Neural cell (in vitro differentiated cells): ENCODE results near the gene MYO7B. TPM values are rescaled to one million over a fixed set of nuclear protein-coding genes. Genes with fewer than 3 reads are reported as not detected.

Experiments
- H2AFZ ChIP-seq: fragments of 200-600, 300-800 bp; sonication (generic), shearing (Covaris generic); 2 replicates; pipeline ENCODE4 v1.6.0; 2014; ENCODE audit warnings: low read depth, mild to moderate bottlenecking, antibody characterized with exemption, low read length, moderate library complexity
- H3F3A ChIP-seq: fragments of 200-600 bp; shearing (Covaris generic); 2 replicates; pipeline ENCODE4 v1.6.1; 2016; ENCODE audit warnings: mild to moderate bottlenecking, moderate library complexity, mixed read lengths, antibody characterized with exemption, low read length; ENCODE audit not compliant: insufficient read depth, poor library complexity, severe bottlenecking
- H3K27ac ChIP-seq: fragments of 200-600, 300-800 bp; sonication (generic), shearing (Covaris generic); 2 replicates; pipeline ENCODE4 v1.5.1; 2014; ENCODE audit warnings: mild to moderate bottlenecking, low read length, moderate library complexity
- H3K27me3 ChIP-seq: fragments of 300-800, 200-600 bp; sonication (generic), shearing (Covaris generic); 2 replicates; pipeline ENCODE4 v1.6.0; 2014; ENCODE audit warnings: mild to moderate bottlenecking, low read depth, low read length, moderate library complexity; ENCODE audit not compliant: insufficient read depth
- H3K36me3 ChIP-seq: fragments of 300-800, 200-600 bp; sonication (generic), shearing (Covaris generic); 2 replicates; pipeline ENCODE4 v1.5.1; 2014; ENCODE audit warnings: mild to moderate bottlenecking, antibody characterized with exemption, low read length, moderate library complexity; ENCODE audit not compliant: insufficient read depth
- H3K4me2 ChIP-seq: fragments of 300-800, 200-600 bp; sonication (generic), shearing (Covaris generic); 2 replicates; pipeline ENCODE4 v1.6.0; 2014; ENCODE audit warnings: mild to moderate bottlenecking, low read length
- H3K4me3 ChIP-seq: fragments of 300-800, 200-600 bp; sonication (generic), shearing (Covaris generic); 2 replicates; pipeline ENCODE4 v1.5.1; 2014; ENCODE audit warnings: mild to moderate bottlenecking, low read length, moderate library complexity
- H3K79me2 ChIP-seq: fragments of 200-600 bp; shearing (Covaris generic); replicated peaks from 2 replicates; pipeline ENCODE4 v1.6.0; 2014; ENCODE audit warnings: mild to moderate bottlenecking, low read length, moderate library complexity; ENCODE audit not compliant: insufficient read depth
- H3K9ac ChIP-seq: fragments of 300-800, 200-600 bp; sonication (generic), shearing (Covaris generic); 2 replicates; pipeline ENCODE4 v1.6.1; 2016; ENCODE audit warnings: mild to moderate bottlenecking, low read length, mixed read lengths
- H3K9me2 ChIP-seq: fragments of 200-600 bp; shearing (Covaris generic); 2 replicates; pipeline ENCODE4 v1.6.1; 2016; ENCODE audit warnings: mild to moderate bottlenecking, low read length, mixed read lengths; ENCODE audit not compliant: insufficient read depth
- H3K9me3 ChIP-seq: fragments of 200-600, 300-800 bp; sonication (generic), shearing (Covaris generic); 2 replicates; pipeline ENCODE4 v1.6.1; 2016; ENCODE audit warnings: mild to moderate bottlenecking, mixed run types, low read length, moderate library complexity, mixed read lengths
- H4K20me1 ChIP-seq: fragments of 200-600 bp; shearing (Covaris generic); 2 replicates; pipeline ENCODE4 v1.6.1; 2016; ENCODE audit warnings: mild to moderate bottlenecking, mixed run types; ENCODE audit not compliant: insufficient read depth
- CTCF ChIP-seq: fragments of 450-650 bp; IDR thresholded peaks from 2 replicates; pipeline ENCODE4 v1.5.1; 2014; ENCODE audit warnings: antibody characterized with exemption, mild to moderate bottlenecking, moderate library complexity; ENCODE audit not compliant: poor library complexity, severe bottlenecking
- EP300 ChIP-seq: fragments of 450-650 bp; conservative IDR thresholded peaks from 2 replicates; pipeline ENCODE4 v1.6.1; 2014; ENCODE audit warnings: antibody characterized with exemption, mild to moderate bottlenecking, moderate library complexity; ENCODE audit not compliant: poor library complexity, severe bottlenecking
- EZH2 ChIP-seq: fragments of 200-600, 300-800 bp; shearing (Covaris generic), sonication (generic); IDR thresholded peaks from 2 replicates; pipeline ENCODE4 v1.6.1; 2014; ENCODE audit warnings: antibody characterized with exemption, low read length, borderline replicate concordance, mild to moderate bottlenecking; ENCODE audit not compliant: insufficient read depth, poor library complexity, severe bottlenecking
- MXI1 ChIP-seq: fragments of 450-650 bp; conservative IDR thresholded peaks from 2 replicates; pipeline ENCODE4 v1.6.1; 2014; ENCODE audit warnings: antibody characterized with exemption, mild to moderate bottlenecking; ENCODE audit not compliant: poor library complexity, severe bottlenecking
- POLR2AphosphoS5 ChIP-seq: IDR thresholded peaks from 2 replicates; pipeline ENCODE4 v1.6.1; 2012
- RAD21 ChIP-seq: fragments of 450-650 bp; conservative IDR thresholded peaks from 2 replicates; pipeline ENCODE4 v1.6.1; 2014; ENCODE audit warnings: antibody characterized with exemption, mild to moderate bottlenecking, moderate library complexity
- REST ChIP-seq: IDR thresholded peaks from 2 replicates; pipeline ENCODE4 v1.6.1; 2012; ENCODE audit warnings: borderline replicate concordance
- SMC3 ChIP-seq: fragments of 450-650 bp; conservative IDR thresholded peaks from 2 replicates; pipeline ENCODE4 v1.6.1; 2014; ENCODE audit warnings: antibody characterized with exemption, mild to moderate bottlenecking, moderate library complexity; ENCODE audit not compliant: poor library complexity
- TAF1 ChIP-seq: IDR thresholded peaks from 2 replicates; pipeline ENCODE4 v1.6.1; 2012; ENCODE audit warnings: low read depth
- polyA plus RNA-seq: library from polyadenylated mRNA; depleted of rRNA; stranded (reverse); fragments of >200 nt; gene quantifications from 2 replicates; pipeline ENCODE4 v1.2.3, GENCODE V29; 2014

MYO7B gene
- polyA plus RNA-seq, 1 donor from 2014 or later: 0.16 TPM

DNA sequence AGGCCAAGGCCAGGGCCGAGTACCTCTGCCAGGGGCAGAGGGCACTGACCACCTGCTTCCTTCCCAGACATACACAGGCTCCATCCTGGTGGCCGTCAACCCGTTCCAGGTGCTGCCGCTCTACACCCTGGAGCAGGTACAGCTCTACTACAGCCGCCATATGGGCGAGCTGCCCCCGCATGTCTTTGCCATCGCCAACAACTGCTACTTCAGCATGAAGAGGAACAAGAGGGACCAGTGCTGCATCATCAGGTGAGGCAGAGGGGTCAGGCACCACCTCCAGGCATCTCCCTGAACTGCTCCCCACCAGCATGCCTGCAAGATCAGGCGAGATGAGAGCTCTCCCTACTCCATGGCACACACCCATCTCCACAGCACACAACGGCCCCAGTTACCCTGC, 31.1 kb downstream of the MYO7B start:
- TF ChIP-seq TAF1 (no peak), EZH2 (no peak), POLR2AphosphoS5 (no peak), MXI1 (no peak), REST (no peak), CTCF (no peak), RAD21 (no peak), SMC3 (no peak), EP300 (no peak)
- Histone ChIP-seq H3K79me2 (no peaks in the 10 kb centered on the region), H3K9ac (no peak overlapping the region), H3K27me3 (no peaks in the 10 kb centered on the region), H3K36me3 (no peaks in the 10 kb centered on the region), H4K20me1 (no peaks in the 10 kb centered on the region), H3K27ac (no peak overlapping the region), H3K9me3 (no peaks in the 10 kb centered on the region), H3K9me2 (no peaks in the 10 kb centered on the region), H3F3A (no peaks in the 10 kb centered on the region), H2AFZ (no peak overlapping the region), H3K4me3 (no peak overlapping the region), H3K4me2 (no peak overlapping the region)

DNA sequence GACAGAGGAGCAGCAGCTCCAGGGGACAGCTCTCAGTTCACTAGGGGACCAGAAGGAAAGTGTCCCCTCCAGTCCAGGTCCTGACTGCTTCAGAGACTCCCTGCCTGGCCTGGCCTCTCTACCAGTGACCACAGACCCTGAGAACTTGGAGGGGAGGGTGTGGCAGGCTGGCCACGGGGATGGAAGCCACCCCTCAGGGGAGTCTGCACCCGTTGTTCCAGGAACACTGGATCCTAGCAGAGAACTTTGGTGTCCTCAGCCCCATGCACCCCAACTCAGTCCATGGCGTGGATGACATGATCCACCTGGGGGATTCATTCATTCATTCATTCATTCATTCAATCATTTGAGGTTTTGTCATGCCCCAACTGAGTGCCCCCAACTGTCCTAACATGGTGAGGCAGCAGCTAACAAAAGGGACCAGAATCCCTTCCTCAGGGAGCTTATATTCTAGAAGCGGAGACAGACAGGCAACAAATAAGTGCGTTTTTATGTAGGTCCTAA, 31.9 kb downstream of the MYO7B start:
- Histone ChIP-seq H3K9ac (no peak overlapping the region), H3K9me2 (no peaks in the 10 kb centered on the region), H3K4me3 (no peak overlapping the region), H3K4me2 (no peak overlapping the region), H3K27ac (no peak overlapping the region), H3K27me3 (no peaks in the 10 kb centered on the region), H3K36me3 (no peaks in the 10 kb centered on the region), H3K9me3 (no peaks in the 10 kb centered on the region), H3K79me2 (no peaks in the 10 kb centered on the region), H4K20me1 (no peaks in the 10 kb centered on the region), H2AFZ (no peak overlapping the region), H3F3A (no peaks in the 10 kb centered on the region)
- TF ChIP-seq SMC3: no peak

DNA sequence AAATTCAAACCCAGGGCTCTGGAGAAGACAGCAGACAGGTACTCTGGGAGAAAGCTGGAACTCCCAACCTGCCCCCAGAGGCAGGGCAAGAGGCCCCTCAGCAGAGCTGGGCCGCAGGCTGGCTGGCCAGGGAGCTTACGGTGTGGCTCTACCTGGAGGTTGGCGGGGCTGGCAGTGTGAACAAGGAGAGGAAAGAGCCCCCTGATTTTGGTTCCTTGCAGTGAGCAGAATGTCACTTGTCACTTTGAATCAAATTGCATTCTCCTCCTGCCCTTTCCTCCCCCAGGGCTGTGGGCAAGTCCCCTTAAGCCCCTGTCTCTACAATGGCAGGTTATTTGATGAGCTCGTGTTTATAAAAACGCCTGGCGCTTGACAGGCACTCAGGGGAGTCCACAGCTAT, 32.6 kb downstream of the MYO7B start:
- no peaks in the 10 kb centered on the region for H3K36me3 ChIP-seq
- H3K27me3 ChIP-seq: no peaks in the 10 kb centered on the region
- H3K4me3 ChIP-seq: no peak overlapping the region
- H3K9ac ChIP-seq: no peak overlapping the region
- no peaks in the 10 kb centered on the region for H4K20me1 ChIP-seq
- no peaks in the 10 kb centered on the region for H3F3A ChIP-seq
- no peaks in the 10 kb centered on the region for H3K79me2 ChIP-seq
- H3K9me3 ChIP-seq: no peaks in the 10 kb centered on the region
- no peak overlapping the region for H3K27ac ChIP-seq
- H3K9me2 ChIP-seq: no peaks in the 10 kb centered on the region
- no peak overlapping the region for H3K4me2 ChIP-seq
- H2AFZ ChIP-seq: no peak overlapping the region
- no peak for TF ChIP-seq RAD21
- TF ChIP-seq CTCF: no peak
- TF ChIP-seq REST: no peak
- TF ChIP-seq SMC3: no peak
- TF ChIP-seq MXI1: no peak
- no peak for TF ChIP-seq EZH2
- no peak for TF ChIP-seq EP300
- TF ChIP-seq TAF1: no peak
- TF ChIP-seq POLR2AphosphoS5: no peak
